ENCODE results near the gene ATP6V1C2. TPM values are rescaled to one million over a fixed set of nuclear protein-coding genes. Genes with fewer than 3 reads are reported as not detected.

ATP6V1C2 gene
- total and polyA plus RNA-seq, 2 experiments from 2014 or later, result 0.14 to 2.1 TPM

GRCh38 chr2:10792660-10793400, 71.4 kb downstream of the ATP6V1C2 start:
- Mint-ChIP-seq H3K36me3 (ENCODE audit: low read depth) (peaks cover 94% of the 10 kb centered on the region), H3K9me3 (no peaks in the 10 kb centered on the region), H3K4me3 (no peak overlapping the region), H3K4me1 (no peaks in the 10 kb centered on the region), H3K27me3 (ENCODE audit: insufficient read depth, low read depth, poor library complexity) (peaks cover 1% of the 10 kb centered on the region), H3K27ac (no peak overlapping the region)
- Histone ChIP-seq H3K27me3 (ENCODE audit: insufficient read depth) (no peaks in the 10 kb centered on the region), H4K20me1 (replicated peaks; ENCODE audit: insufficient read depth) (peaks cover 47% of the 10 kb centered on the region), H3K4me1 (ENCODE audit: insufficient read depth) (no peaks in the 10 kb centered on the region), H3K36me3 (ENCODE audit: insufficient read depth) (peaks cover 91% of the 10 kb centered on the region), H3F3A (replicated peaks; ENCODE audit: low read depth) (0 out of 2 replicates have a peak, but pooled peaks cover 3% of the 10 kb centered on the region), H3K4me3 (no peak overlapping the region), H3K9me2 (ENCODE audit: insufficient read depth) (no peaks in the 10 kb centered on the region), H2AFZ (no peak overlapping the region), H3K27ac (ENCODE audit: low read depth) (no peak overlapping the region), H3K79me2 (replicated peaks; ENCODE audit: insufficient read depth) (peaks cover 52% of the 10 kb centered on the region), H3K4me2 (no peak overlapping the region)
- TF ChIP-seq ZNF331 (CRISPR knock-in tag; IDR thresholded peaks at IDR 0.05; ENCODE audit: low read depth) (no peak), ZNF462 (CRISPR knock-in tag; IDR thresholded peaks at IDR 0.05) (no peak), CTCF (conservative IDR thresholded peaks at IDR 0.05; ENCODE audit: low read depth in 2 of 2) (peak; percentile 28 to 52)
- DNase-seq (ENCODE audit: low spot score), result peak; percentile 54
- ATAC-seq, result peak; percentile 93
